AG09319 (cell line): ENCODE results near the gene CCDC33.

Experiments
- DNase-seq: peaks from one replicate; pipeline ENCODE4 v3.0.0-alpha.2; 2010; ENCODE audit warnings: low read depth; ENCODE audit errors: extremely low read depth
- CTCF ChIP-seq: IDR thresholded peaks from 2 replicates; pipeline ENCODE4 v1.5.1; 2011; ENCODE audit warnings: low read depth, mild to moderate bottlenecking, inconsistent platforms, low read length, moderate library complexity

Gene CCDC33

GRCh38 chr15:74214324-74215021 lies 21.7 kb upstream of the CCDC33 start:
- DNase-seq, result no peak
- TF ChIP-seq CTCF, result no peak

GRCh38 chr15:74215958-74216357 lies 20.2 kb upstream of the CCDC33 start:
- TF ChIP-seq CTCF, result no peak

GRCh38 chr15:74216949-74217348 lies 19.2 kb upstream of the CCDC33 start:
- no peak for TF ChIP-seq CTCF
- no peak for DNase-seq

More at GRCh38 chr15:74215958-74216357, 20.2 kb upstream of the CCDC33 start:
- DNase-seq, result no peak

- TF ChIP-seq CTCF, result no peak
Measured at GRCh38 chr15:74217907-74218885, 17.9 kb upstream of the CCDC33 start.

GRCh38 chr15:74220475-74221248 lies 15.5 kb upstream of the CCDC33 start:
- no peak for DNase-seq

More at GRCh38 chr15:74217907-74218885, 17.9 kb upstream of the CCDC33 start:
- DNase-seq, result no peak

More at GRCh38 chr15:74220475-74221248, 15.5 kb upstream of the CCDC33 start:
- no peak for TF ChIP-seq CTCF
